Activated naive CD4-positive, alpha-beta T cell treated with anti-CD3 and anti-CD28 coated beads, Interleukin-2, amount 50 U/mL, for 24 hours (primary cell): ENCODE results near the gene LMO4.

Source experiments
- H3K27ac Mint-ChIP-seq: one replicate; pipeline ENCODE4 v1.8.0; 2021; ENCODE audit warnings: mild to moderate bottlenecking, mixed read lengths
- H3K27me3 Mint-ChIP-seq: one replicate; pipeline ENCODE4 v1.8.0; 2021; ENCODE audit warnings: mixed read lengths
- H3K36me3 Mint-ChIP-seq: one replicate; pipeline ENCODE4 v1.8.0; 2021; ENCODE audit warnings: mixed read lengths
- H3K4me1 Mint-ChIP-seq: one replicate; pipeline ENCODE4 v1.8.0; 2021; ENCODE audit warnings: mixed read lengths
- H3K4me3 Mint-ChIP-seq: one replicate; pipeline ENCODE4 v1.8.0; 2021; ENCODE audit warnings: mild to moderate bottlenecking, mixed read lengths
- H3K9me3 Mint-ChIP-seq: one replicate; pipeline ENCODE4 v1.8.0; 2021; ENCODE audit warnings: mixed read lengths

LMO4 gene, protein sequence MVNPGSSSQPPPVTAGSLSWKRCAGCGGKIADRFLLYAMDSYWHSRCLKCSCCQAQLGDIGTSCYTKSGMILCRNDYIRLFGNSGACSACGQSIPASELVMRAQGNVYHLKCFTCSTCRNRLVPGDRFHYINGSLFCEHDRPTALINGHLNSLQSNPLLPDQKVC

DNA sequence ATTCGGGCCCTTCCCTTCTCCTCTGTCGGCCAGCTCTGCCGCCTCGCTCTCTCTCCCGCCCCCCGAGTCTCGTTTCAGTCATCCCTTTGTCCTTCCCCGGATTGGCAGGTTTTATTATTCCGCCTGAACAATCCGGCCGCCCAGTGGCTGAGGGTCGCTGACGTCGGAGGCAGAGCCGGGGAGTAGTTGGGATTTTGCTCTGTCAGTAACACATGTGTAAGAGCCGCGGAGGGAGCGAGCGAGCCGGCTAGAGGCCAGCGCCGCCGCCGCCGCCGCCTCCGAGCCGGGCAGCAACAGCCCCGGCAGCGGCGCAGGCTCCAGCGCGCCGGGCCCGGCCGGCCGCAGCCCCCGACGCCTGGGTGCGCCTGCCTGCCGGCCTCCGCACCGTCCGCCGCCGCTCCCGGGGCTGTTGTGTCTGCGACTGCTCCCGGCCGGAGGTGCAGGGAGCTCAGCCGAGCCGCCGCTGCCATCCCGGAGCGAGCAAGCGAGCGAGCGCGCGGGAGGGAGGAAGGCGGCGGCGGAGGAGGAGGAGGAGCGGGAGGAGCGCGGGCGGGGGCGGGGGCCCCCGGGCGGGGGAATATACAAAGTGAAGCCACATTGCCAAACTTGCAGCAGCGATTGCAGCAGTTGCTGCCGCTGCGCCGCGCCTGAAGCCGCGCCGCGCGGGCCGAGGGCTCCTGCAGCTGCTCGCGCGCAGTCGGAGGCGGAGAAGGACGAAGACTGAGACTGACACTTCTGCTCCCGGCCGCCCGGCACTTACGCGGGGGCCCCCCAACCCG lies at the start of gene LMO4:
Gene LMO4 (plus strand): TSS at position 609 of the 779 bp plus-strand sequence. CDS start 3,136 bp downstream, outside the sequence.
- peaks cover 25% of the 10 kb centered on the region for H3K27me3 Mint-ChIP-seq
- no peaks in the 10 kb centered on the region for H3K36me3 Mint-ChIP-seq
- peaks cover 52% of the 10 kb centered on the region for H3K4me1 Mint-ChIP-seq
- no peaks in the 10 kb centered on the region for H3K9me3 Mint-ChIP-seq
- H3K27ac Mint-ChIP-seq: peak within 1 kb of the TSS; percentile 90
- H3K4me3 Mint-ChIP-seq: peak within 1 kb of the TSS; percentile 94

DNA sequence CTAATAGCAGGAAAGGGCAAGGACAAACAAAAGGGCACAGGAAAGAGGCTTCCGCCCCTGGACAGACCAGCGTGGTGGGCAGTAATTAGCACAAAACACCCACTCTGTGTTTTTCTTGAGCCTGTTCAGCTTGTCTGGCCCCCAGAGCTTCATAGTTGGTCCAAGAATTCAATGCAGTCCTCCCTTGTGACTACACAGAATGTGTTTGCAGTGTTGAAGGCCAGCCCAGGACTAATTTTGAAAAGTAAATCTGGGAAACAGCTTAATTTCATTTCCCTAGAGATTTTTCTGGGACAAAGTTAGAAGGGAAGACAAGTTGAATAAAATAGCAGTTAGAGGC lies 49.2 kb upstream of the LMO4 start:
- Mint-ChIP-seq H3K4me1 (no peaks in the 10 kb centered on the region), H3K27me3 (peaks cover 8% of the 10 kb centered on the region), H3K27ac (no peak overlapping the region), H3K4me3 (no peak overlapping the region), H3K9me3 (no peaks in the 10 kb centered on the region), H3K36me3 (no peaks in the 10 kb centered on the region)

DNA sequence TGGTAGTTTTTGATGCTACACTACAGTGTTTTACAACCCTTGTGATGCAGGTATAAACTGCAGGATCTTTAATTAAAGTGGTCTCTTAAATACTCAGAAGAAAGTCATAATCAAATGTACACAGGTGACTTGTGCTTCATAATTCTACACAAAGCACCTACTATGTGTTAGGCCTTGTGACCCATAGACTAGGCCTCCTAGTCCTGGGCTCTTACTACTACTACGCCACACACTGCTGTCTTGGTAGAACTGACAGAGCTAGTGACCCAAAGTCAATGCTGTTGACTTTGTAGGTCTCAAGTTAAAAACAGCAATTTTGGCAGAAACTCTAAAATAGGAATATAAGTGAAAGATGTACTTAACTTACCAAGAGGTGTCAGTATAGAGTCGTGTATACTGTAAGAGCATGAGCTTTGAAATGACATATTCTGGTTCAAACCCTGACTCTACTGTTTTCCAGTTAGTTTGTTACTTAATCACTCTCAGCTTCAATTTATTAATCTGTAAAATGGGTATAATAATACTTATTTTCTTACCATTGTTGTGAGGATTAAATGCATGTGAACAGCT lies 48.6 kb upstream of the LMO4 start:
- H3K9me3 Mint-ChIP-seq: no peaks in the 10 kb centered on the region
- no peak overlapping the region for H3K27ac Mint-ChIP-seq
- H3K36me3 Mint-ChIP-seq: no peaks in the 10 kb centered on the region
- H3K4me1 Mint-ChIP-seq: no peaks in the 10 kb centered on the region
- peaks cover 7% of the 10 kb centered on the region for H3K27me3 Mint-ChIP-seq
- no peak overlapping the region for H3K4me3 Mint-ChIP-seq

DNA sequence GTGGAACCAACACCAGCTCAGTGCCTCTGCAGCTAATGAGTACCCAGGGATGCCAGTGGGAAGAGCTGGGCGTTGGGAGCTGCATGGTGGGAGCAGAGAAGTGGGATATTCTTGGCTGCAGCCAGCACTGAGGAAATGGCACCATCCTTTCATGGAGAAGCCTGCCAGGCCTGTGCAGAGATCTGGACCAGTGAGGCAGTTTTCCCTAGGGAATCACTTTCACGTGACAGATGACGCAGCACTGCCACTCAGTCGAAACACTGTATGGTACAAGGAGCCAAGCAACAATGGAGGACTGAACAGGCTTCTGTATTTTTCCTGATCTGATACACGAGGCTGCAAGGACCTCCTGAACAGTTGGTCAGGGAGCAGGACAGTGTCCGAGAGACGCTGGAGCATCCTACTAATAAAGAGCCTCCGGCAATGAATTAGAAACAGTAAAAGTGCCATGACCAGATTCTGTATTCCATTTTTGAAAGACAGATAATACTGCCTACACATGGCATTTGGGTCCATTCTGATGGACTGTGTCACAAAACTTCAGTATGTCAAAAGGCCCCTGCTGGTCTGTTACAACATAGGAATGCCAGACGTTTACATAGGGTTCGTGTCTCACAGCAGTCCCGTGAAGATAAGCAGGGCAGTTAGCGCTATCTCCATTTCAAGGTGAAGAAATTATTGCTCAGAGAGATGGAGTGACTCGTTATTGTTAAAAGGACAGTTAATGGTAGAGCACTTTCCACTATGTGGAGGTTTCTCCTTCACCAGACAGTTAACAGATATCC lies 44.0 kb upstream of the LMO4 start:
- H3K27me3 Mint-ChIP-seq: peaks cover 3% of the 10 kb centered on the region
- no peak overlapping the region for H3K4me3 Mint-ChIP-seq
- H3K27ac Mint-ChIP-seq: no peak overlapping the region
- no peaks in the 10 kb centered on the region for H3K36me3 Mint-ChIP-seq
- no peaks in the 10 kb centered on the region for H3K9me3 Mint-ChIP-seq
- H3K4me1 Mint-ChIP-seq: no peaks in the 10 kb centered on the region

DNA sequence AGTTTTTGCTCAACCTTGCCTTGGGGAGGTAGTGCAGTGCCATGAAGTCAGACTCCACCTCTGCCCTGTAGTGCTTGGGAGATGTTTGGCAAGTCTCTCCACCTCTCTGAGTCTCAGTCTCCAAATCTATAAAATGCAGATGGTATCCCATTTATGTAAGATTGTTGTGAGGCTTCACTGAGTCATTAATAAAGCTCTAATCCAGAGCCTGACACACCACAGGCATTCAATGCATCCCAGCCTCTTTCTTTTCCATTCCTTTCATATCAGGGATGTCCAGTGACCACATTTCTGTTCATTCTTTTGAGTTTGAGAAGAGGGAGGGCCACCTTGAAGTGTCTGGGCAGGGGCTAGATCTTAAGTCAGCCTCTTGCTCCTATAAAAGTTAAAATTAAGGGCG lies 37.6 kb upstream of the LMO4 start:
- no peaks in the 10 kb centered on the region for H3K9me3 Mint-ChIP-seq
- no peaks in the 10 kb centered on the region for H3K36me3 Mint-ChIP-seq
- peaks cover 2% of the 10 kb centered on the region for H3K27me3 Mint-ChIP-seq
- H3K27ac Mint-ChIP-seq: no peak overlapping the region
- no peak overlapping the region for H3K4me3 Mint-ChIP-seq
- H3K4me1 Mint-ChIP-seq: no peaks in the 10 kb centered on the region

DNA sequence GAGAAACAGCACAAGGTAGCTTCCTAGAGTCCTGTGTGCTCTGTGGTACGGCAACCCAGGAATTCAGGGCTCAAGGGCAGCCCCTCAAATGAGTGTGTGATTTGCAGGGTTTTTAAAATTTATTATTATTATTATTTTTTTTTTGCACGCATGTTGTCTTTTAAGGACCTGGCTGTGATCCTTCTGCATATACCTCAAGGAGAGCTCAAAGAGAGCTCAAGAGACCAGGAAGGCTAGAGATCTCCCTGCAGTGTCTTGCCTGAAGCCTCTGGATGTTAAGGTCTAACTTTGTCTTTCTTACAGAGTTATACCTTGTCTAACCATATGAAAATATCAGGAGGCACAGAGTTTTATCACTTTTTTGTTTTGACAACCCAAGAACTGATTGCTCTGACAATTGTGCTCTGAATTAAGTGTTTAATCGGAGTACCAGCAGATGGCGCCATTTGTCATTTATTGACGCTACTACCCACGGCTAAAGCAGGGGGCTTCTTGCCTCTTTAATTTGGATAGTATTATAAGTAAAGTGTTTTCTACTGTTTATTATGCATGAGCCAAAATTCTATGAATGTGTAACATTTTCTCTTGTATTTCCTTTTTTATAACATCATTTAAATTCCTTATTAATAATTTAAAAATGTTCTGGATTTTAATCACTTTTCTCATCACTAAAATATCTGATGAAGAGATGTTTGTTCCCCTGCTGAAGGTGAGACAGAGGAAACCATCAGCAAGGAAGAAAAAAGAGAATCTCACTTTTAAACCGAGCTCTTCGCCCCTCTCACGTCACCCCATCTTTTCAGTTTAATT lies 35.8 kb upstream of the LMO4 start:
- H3K9me3 Mint-ChIP-seq: no peaks in the 10 kb centered on the region
- H3K4me1 Mint-ChIP-seq: no peaks in the 10 kb centered on the region
- peaks cover 2% of the 10 kb centered on the region for H3K27me3 Mint-ChIP-seq
- no peak overlapping the region for H3K27ac Mint-ChIP-seq
- no peaks in the 10 kb centered on the region for H3K36me3 Mint-ChIP-seq
- no peak overlapping the region for H3K4me3 Mint-ChIP-seq

DNA sequence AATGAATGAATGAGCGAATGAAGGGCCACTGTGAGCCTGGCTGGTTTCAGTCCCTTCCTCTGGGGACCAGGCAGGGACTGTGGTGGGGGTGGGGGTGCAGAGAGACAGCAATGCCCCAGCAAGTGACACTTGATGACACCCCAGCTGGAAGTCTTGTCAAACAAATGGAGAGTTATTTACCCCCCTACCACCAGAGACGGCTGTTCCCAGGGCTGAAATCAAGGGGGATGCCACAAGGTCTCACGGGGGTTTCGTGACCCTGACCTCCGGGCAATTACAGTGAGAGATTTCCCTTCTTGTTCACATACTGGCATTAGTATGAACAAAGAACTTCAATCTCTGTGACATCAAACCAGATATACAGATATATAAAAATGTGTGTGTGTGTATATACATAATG lies 34.0 kb upstream of the LMO4 start:
- H3K4me3 Mint-ChIP-seq: no peak overlapping the region
- H3K27me3 Mint-ChIP-seq: peaks cover 2% of the 10 kb centered on the region
- no peaks in the 10 kb centered on the region for H3K9me3 Mint-ChIP-seq
- no peak overlapping the region for H3K27ac Mint-ChIP-seq
- H3K4me1 Mint-ChIP-seq: no peaks in the 10 kb centered on the region
- no peaks in the 10 kb centered on the region for H3K36me3 Mint-ChIP-seq

DNA sequence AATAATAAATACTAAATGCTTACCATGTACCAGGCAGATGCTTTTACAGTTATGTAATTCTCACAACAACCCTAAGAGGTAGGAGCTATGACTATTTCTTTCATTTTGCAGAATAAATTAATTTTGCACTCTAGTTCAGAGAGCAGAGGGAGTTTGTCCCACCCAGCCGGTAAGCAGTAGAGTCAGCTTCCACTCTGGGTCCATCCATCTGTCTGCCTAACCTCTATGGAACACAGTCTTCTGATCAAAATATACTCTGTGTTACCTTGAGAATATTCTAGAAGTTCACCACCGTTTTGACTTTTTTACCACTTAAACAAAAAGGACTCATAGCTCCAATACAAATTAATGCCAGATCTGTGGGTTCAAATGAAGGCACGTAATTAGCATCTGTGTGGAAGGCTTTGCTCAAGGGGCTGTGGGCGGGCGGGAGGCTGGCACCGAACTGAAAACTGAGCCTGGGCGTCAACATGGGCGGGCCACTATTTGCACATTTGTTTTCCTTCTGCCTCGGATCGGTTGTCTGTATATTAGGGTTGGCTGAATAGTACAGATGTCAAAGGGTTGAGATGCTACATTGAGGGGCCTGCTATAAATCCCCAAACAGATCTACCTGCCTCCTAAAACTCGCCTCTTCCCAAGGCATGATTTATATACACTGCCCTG lies 33.1 kb upstream of the LMO4 start:
- no peaks in the 10 kb centered on the region for H3K36me3 Mint-ChIP-seq
- no peaks in the 10 kb centered on the region for H3K27me3 Mint-ChIP-seq
- H3K9me3 Mint-ChIP-seq: no peaks in the 10 kb centered on the region
- H3K4me3 Mint-ChIP-seq: no peak overlapping the region
- H3K4me1 Mint-ChIP-seq: no peaks in the 10 kb centered on the region
- H3K27ac Mint-ChIP-seq: no peak overlapping the region

DNA sequence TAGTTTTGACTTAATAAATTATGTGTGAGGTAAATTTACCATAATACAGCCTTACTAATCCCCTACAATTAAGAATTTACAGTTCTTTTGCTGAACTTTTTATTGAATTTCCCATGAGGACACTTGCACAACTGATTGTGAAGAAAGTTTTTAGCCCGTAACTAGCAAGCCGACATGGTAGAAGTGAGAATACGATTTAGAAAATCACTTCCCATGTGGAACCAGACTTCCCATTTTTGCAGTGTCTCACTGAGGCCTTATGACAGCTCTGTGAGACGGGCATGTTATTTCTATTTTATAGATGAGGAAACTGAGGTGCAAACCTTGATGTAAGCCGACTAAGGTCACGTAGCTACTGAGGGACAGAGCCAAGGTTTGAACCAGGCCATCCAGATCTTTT lies 32.5 kb upstream of the LMO4 start:
- Mint-ChIP-seq H3K27me3 (no peaks in the 10 kb centered on the region), H3K27ac (no peak overlapping the region), H3K36me3 (no peaks in the 10 kb centered on the region), H3K4me1 (no peaks in the 10 kb centered on the region), H3K9me3 (no peaks in the 10 kb centered on the region), H3K4me3 (no peak overlapping the region)

DNA sequence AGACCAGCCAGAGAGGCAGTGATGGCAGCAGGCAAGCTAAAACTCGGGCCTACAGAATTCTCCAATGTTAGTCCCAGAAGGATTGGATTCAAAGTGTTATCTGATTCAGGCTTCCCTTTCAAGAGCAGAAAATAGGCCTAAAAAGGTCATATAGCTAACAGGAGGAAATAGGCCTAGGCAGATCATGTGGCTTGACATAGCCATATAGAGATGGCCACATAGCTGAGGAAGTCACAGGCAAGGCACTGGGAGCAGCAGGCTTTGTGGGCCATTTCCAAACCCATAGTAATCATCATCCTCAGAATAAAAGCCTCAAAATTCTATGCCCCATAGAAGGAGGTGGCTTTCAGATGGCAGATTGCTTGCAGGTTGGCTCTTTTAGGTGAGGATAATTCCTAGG lies 29.0 kb upstream of the LMO4 start:
- Mint-ChIP-seq H3K27me3 (peaks cover 1% of the 10 kb centered on the region), H3K4me3 (no peak overlapping the region), H3K4me1 (no peaks in the 10 kb centered on the region), H3K36me3 (no peaks in the 10 kb centered on the region), H3K27ac (no peak overlapping the region), H3K9me3 (no peaks in the 10 kb centered on the region)

DNA sequence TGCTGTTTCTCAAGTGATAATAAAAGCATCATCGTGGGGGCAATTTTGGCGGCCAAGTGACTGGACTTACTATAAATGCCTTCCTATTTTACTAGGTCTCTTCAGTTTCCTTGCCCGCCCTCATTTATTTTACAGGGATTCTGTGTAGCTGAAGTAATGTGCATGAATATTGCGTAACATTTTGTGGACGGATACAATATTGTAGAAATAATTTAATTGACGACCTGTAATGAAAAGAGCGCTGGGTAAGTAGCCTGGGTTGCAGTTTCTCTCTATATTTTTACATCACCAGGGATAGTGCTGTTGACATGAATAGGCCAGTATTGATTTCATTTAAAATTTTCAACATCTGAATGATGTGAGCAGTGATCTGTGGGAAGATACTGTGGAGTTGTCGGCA lies 28.1 kb upstream of the LMO4 start:
- no peaks in the 10 kb centered on the region for H3K4me1 Mint-ChIP-seq
- H3K27ac Mint-ChIP-seq: no peak overlapping the region
- H3K9me3 Mint-ChIP-seq: no peaks in the 10 kb centered on the region
- no peak overlapping the region for H3K4me3 Mint-ChIP-seq
- H3K36me3 Mint-ChIP-seq: no peaks in the 10 kb centered on the region
- H3K27me3 Mint-ChIP-seq: peaks cover 1% of the 10 kb centered on the region

DNA sequence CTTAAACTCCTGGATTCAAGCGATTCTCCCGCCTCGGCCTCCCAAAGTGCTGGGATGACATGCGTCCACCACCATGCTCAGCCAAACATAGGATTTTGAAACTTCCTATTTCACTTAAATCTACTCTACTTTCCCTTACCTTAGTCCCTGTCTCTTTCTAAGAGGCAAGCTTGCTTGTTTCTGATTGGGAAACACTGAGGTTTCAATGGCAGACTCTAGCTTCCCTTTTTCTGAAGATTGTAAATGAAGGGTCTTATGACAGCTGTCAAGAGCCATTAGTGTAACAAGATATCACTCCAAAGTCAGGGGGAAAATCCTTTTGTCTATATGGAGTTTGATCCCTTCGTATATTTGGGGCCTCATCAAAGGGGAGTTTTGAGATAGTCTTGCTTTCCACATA lies 23.5 kb upstream of the LMO4 start:
- H3K4me1 Mint-ChIP-seq: no peaks in the 10 kb centered on the region
- peaks cover 3% of the 10 kb centered on the region for H3K27me3 Mint-ChIP-seq
- H3K9me3 Mint-ChIP-seq: no peaks in the 10 kb centered on the region
- no peaks in the 10 kb centered on the region for H3K36me3 Mint-ChIP-seq
- no peak overlapping the region for H3K27ac Mint-ChIP-seq
- no peak overlapping the region for H3K4me3 Mint-ChIP-seq

DNA sequence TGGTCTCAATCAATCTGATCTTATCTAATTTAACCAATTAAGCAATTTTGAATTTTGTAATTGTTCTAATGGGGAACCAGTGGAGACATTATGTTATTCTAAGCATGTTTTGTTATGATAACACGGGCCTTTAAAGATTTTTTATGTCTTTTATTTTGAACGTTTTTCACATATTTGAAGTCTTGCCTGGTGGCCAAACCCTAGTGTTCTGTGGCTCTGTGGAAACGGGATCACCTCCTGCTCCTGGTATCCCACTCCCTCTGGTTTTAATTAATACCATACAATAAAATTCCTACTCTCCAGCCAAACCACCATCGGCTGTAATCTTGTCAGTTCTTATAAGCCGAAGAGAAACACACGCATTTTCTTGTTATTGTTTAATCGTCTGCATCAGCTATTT lies 22.9 kb upstream of the LMO4 start:
- Mint-ChIP-seq H3K4me1 (no peaks in the 10 kb centered on the region), H3K27ac (no peak overlapping the region), H3K27me3 (peaks cover 4% of the 10 kb centered on the region), H3K4me3 (no peak overlapping the region), H3K9me3 (no peaks in the 10 kb centered on the region), H3K36me3 (no peaks in the 10 kb centered on the region)

DNA sequence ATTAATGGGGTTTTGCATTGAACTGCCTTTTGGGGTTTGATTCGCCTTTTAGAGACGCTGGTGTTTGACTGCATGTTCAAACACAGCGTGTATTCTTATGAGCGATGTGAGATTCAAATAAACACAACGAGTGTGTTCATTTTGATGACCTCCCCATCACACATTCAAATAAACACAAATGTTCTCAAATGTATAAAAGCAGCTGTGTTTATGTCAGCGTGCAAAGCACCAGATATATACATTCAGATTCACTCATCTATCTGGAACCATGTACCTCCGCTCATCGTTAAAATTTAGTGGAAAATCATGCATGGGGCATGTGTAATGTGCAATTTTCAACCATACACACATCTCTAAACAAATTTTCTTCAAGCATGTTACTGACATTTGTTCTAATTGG lies 21.4 kb upstream of the LMO4 start:
- H3K27me3 Mint-ChIP-seq: peaks cover 4% of the 10 kb centered on the region
- no peak overlapping the region for H3K4me3 Mint-ChIP-seq
- H3K27ac Mint-ChIP-seq: no peak overlapping the region
- no peaks in the 10 kb centered on the region for H3K9me3 Mint-ChIP-seq
- no peaks in the 10 kb centered on the region for H3K4me1 Mint-ChIP-seq
- no peaks in the 10 kb centered on the region for H3K36me3 Mint-ChIP-seq

DNA sequence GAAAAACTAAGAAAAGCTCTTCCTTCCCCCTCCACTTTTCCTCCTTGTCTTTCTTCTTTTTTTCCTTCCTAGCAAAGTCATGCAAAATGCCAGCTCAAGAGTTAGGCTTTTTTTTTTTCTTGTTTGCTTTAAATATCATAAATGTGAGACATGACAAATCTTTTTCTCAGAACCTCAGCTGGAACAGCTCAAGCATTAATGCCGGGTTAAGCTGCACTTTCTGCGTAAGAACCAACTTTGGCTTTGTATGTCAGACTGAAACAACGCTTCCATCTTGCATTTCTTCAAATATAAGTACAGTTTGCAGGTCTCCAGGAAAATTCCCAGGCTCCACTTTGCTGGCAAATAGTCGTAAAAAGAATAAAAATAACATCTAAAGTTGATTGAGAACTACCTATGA lies 20.7 kb upstream of the LMO4 start:
- no peak overlapping the region for H3K4me3 Mint-ChIP-seq
- H3K27ac Mint-ChIP-seq: no peak overlapping the region
- H3K36me3 Mint-ChIP-seq: no peaks in the 10 kb centered on the region
- no peaks in the 10 kb centered on the region for H3K4me1 Mint-ChIP-seq
- peaks cover 4% of the 10 kb centered on the region for H3K27me3 Mint-ChIP-seq
- H3K9me3 Mint-ChIP-seq: no peaks in the 10 kb centered on the region
